ENCODE measurements around the gene CNTNAP4.

Gene CNTNAP4

DNA sequence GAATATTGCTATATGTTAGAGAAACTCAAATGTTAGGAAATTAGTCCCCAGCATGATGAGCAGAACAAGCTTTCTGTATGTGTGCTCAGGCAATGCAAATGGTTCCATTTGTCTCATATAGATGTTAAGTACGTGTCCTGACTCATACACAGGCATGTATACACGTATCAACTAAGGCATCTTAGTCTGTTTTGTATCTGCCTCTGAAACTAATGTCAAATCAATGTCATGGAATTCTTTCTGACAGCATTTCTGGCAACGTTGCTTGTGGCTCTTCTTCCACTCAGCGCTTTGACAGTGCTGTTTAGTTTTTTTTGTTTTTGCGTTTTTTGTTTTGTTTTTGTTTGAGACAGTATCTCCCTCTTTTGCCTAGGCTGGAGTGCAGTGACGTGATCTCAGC, 111.9 kb downstream of the CNTNAP4 start:
- DNase-seq: no peak

DNA sequence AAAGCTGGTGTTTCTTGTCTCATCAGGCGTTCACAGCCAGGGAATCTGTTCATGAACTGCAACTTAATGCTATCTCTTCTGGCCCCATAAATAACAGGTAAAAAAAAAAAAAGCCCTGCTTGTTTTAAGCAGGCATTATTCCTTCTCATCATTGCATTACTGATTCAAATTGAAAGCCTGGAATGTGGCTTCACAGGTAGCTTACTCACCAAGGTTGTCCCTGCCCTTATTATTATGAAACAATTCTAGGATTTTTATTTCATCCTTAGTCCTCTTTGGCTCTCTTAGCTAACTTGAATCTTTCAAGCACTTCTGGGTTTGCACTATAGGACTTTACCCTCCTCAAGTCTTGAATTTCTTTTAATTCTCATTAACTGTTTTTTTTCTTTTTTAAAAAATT, 113.3 kb downstream of the CNTNAP4 start:
- no peak for DNase-seq

DNA sequence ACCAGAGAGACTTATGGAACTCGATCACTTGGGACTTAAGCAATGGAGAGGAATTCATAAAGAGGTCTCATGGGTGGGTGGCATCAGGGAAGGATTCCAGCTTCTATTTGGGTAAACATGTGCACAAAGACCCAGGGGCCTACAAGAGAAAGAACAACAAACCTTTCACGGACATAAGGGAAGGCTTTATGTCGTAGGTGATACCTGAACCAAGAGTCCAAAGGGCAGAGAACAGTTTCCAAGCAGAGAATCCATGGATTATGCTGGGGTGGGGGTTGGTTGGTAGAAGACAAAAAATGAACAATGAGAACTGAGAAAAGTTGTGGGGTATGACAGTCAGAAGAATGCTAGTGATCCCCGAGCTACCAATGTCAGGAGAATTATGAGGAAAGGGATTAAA, 119.8 kb downstream of the CNTNAP4 start:
- DNase-seq: no peak

DNA sequence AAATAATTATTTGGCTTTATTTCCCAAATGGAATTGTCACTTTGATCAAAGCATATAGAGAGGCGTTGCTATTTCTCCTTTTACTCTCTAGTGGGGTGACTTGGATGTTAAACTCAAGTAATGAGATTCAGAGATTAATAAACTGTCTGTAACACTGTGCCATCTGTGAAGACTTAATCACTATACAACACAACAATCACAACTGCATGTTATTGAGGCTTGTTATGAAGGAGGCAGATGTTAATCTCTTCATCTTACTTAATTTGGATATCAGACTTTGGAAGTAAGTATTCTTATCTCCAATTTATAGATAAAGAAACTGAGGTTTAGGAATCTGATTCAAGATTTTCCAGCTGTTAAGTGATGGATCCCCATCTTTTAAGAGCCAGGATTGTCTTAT, 132.5 kb downstream of the CNTNAP4 start:
- DNase-seq: no peak

DNA sequence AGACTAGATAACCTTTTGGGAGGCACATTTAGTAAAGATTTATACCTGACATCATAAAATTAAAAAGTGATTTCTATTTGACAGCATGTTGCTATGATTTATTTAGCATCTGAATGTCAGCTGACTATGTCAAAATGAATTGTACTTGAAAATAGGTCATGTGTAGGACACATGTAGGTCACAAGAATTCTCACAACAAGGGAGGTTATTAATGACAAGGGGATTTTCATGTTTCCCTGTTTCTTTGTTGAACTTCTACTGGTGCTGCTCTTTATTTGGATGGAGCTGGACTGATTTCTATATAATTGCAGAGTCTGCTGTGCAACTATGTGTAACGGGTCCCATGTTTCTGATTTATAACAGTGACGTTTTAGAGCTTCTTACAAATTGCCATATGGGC, 144.4 kb downstream of the CNTNAP4 start:
- no peak for DNase-seq

DNA sequence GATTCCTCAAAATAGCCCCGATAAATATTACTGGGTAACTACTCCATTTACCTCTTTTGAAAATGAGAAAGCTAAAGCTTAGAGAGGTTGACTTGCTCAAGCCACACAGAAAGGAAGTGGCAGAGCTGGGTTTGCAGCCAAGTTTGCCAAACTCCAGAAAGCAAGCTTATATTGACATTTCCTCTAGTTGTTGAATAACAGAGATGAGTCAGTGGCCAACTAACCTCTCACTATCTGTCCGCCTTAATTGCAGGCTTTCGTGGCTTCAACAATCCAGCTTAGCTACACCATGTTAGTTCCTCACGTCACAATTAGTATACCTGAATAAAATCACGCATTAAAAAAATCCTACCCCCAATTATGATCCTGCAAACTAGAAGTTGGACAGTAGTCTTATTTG, 151.7 kb downstream of the CNTNAP4 start:
- DNase-seq: no peak

DNA sequence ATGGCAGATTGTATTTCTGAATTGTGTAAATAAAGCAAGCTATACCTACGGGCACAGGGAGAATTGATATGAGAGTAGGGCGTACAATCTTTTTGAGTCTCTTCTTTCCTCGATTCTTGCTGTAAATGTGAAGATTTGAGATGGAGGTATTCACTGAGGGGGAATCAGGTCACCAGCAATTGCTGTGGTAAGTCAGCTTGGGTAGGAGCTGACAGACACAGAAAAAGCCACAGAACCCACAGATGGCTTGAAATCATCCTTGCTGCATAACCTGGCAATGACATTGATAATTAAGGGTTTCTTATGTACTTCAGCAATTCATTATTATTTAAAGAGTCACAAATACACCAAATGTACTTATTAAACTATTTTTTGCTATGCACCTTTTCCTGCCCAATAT, 164.2 kb downstream of the CNTNAP4 start:
- no peak for DNase-seq

DNA sequence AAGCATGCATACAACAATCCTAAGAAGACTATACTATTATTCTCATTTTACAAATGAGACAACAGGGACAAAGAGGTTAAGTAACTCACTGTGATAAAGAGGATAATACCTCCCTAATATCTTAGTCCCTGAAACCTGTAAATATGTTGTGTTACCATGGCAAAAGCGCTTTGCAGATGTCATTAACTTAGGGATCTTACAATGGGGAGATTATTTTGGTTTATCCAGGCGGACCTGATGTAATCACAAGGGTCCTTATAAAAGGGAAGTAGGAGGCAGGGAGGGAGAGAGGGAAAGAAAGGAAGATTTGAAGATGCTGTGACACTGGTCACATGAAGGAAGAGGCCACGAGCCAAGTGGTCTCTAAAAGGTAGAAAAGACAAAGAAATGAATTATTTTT, 164.7 kb downstream of the CNTNAP4 start:
- DNase-seq: no peak

DNA sequence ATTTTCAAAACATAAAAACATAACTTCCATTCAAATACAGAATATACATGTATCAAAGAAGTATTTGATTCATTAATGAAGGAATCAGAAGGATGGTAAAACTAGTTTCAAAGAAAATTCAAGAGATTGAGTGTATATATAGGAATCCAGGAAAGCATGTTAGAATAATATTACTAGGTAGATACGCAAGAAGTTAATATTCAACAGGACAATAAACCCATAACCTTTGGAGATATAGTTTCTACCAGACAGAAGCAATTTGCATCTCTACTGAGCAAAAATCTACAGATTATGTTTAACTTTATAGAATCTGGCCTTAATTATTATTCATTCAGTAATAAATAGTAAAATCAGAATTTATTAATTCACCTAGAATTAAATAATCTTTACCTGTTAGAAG, 166.8 kb downstream of the CNTNAP4 start:
- no peak for DNase-seq

DNA sequence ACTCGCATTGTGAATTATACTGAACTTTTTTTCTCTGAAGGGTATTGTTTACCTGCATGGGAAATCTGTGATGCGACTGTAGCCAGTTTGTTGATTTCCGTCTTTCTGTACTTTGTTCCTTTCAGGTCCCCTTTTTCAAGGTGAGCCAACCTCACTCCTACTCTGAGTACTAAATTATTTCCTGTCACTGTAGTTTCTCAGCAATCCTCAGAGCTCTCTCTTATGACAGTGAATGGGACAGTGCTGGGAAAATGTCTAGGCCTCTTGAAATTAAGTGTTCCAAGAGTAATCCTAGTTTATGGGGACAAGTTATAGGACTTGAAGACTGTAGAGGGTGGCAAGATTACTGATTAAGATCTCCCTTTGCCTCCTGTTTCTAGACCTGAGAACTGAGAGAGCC, 167.6 kb downstream of the CNTNAP4 start:
- DNase-seq: no peak

DNA sequence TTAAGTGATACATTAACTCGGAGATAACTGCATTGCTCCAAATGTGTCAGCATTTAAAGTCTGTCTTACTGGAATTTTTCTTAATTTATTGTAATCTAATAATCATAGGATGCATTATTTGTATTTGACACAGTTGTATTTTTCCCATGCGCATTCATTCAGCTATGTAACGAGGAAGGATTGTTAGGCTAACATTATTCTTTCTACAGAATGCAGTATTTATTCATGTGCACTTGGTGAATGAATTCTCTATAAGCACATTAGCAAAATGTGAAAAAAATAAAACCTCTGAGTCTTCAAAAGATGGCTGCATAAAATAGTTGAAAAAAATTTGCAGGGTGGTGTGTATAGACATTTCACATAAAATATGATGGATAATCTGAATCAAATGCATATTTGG, 168.6 kb downstream of the CNTNAP4 start:
- DNase-seq: no peak

DNA sequence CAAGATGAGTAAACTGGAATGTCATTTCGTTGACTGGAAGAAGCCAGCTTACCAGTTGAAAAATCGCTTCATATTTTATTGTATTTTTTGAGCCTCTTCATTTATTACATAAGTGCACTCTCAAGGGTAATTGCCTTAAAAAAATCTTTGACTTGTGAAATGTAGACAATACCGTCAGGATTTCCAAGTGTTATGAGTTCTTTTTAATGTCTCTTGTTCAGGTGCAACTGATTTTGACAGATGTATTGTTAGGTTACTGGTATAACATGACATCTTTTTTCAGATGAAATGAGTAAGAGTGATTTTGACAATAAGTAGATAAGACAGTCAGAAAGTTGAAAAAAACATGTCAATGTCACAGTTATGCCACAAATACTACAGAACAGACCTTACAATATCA, 169.1 kb downstream of the CNTNAP4 start:
- no peak for DNase-seq

DNA sequence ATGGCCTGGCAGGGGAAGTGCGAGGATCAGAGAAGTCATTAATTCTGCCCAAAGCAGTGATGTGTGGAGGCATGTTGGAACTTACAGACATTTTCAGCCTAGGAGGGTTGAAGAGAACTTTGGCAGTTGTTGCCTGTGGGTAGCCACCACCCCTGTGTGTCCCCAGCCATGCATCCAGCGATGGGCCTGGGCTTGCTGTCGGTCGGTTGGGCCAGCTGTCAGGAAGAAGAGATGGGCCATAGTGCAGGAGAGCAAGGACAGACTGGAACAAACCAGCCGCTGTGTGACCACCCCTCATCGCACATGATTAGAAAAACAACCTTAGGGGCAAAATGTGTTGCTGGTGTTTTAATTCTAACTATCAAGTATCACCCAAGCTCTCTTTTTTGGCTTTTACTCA, 173.7 kb downstream of the CNTNAP4 start:
- no peak for DNase-seq

DNA sequence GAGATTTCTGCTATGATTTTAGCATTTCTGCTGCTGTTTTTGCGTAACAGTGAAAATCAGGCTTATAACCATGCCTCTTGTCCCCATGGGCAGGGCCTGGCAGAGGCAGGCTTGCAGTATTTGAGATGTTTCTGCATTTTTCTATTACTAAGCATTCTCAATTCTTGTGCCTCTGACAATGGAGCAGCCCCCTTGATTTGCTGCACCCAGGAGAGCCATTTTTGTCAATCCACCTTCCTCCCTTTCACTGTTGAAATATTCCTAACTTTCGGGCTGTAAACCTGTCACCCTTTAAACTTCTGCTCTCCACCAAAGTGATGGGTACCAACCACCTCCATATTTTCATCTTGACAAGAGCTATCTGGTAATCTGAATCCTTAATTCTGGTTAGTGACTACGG, 178.1 kb downstream of the CNTNAP4 start:
- DNase-seq: no peak

DNA sequence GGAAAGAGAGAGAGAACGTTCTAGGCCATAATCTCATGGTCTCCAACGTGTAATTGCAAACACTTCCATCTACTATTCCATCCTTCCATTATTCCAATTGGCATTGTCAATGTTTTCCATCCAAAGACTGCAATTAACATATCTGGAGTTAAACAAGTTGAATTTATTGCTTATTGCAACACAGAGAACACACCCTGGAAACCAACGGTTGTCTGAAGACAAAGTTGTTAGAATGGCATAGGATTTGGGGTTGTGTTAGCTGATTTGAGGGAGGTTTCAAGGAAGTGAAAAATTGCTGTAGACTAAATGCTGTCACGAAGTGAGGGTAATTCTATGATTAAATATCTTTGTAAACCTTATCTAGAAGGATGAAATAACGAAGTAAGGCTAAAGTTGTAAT, 178.8 kb downstream of the CNTNAP4 start:
- no peak for DNase-seq

DNA sequence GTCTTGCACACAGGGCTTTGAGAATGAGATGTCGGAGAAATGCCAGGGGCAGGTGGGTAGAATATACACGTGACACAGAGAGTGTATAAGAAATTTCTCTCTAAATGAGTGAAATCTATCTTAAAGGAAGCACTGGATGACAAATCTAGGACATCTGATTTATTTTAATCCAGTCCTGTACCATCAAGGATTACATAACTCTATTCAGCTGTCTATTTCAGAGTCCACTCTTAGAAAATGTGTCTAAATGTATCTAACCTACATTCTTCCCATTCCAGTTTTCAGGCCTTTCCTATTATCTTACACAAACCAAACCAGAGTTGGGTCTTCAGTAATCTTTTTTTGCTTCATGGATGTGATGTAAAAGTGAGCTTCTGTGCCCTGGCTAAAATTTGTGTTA, 181.9 kb downstream of the CNTNAP4 start:
- DNase-seq: no peak

DNA sequence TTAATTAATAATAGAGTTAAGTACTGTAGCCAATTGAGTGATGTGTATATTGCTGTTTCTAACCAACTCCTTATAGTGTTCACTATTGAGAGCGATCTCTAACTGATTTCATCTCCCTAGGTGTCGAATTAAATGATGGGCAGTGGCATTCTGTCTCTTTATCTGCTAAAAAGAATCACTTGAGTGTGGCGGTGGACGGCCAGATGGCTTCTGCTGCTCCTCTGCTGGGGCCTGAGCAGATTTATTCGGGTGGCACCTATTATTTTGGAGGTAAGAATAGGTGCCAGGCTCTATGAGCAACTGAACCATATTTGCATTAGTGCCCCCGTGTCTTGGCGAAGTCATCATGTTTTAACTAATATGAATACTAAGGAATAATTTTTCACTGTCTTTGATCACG, 184.6 kb downstream of the CNTNAP4 start:
- DNase-seq: no peak

DNA sequence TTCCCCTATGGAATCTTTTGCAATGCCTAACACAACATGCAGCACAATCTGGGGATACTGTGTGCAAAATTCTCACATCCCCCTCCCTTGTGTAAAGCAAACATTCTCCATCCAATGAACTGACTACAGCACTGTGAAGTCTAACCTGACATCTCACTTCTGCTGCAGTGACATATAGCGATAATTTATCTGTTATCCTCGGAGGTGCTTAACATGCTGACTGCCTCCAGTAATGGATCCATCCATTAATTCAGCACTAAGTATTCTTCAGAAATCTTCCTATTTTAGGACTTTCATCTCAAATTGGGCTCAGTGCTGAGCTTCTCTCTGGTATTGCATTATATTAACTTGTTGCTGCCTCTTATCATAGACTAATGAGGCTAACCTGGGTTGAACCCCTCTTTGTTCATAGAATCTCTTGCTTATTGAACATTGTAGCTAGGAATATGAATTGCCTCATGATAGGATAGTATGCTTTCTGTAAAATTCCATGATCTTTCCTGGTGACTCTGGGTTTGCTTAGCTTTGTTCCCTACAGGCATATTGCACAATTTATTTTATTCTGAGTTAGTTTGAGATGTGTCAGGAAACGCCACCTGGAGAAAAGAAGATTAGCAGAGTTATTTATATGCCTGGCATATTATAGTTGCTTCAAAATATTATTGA, 187.9 kb downstream of the CNTNAP4 start:
- DNase-seq: no peak

DNA sequence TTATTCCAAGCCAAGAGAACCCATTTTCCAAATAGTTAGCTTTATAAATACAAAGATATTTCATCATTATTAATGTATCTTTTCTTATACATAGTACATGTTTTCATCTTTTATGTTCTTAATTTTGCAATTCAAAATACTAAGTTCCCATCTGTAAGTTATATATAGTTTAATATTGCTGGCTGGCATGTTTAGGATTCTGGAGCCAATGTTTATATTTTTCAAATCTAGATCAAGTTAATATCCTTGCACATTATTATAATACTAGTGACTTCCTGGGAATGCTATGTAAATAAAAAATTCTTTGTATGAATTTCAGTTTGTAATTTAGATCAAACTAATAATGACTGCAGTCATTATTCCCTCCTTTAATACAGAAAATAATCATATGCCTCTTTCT, 189.7 kb downstream of the CNTNAP4 start:
- no peak for DNase-seq

DNA sequence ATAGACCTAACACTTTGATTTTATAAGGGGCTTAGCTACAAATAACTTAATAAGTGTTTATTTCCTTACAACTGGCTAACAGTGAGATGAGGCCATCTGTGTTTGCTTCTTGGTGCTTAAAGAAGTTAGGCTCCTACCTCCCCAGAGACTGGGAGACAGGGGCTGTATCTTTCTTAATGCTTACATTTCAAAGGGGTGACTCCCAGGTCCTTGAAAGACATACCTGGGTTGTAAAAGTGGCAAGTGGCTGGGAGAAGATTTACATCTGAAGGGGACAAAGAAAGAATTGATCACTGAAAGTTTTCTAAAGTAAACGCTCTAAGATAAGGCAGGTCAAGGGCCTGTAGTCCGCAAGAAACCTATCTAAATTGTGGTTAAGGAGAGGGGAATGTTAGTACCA, 196.8 kb downstream of the CNTNAP4 start:
- no peak for DNase-seq

DNA sequence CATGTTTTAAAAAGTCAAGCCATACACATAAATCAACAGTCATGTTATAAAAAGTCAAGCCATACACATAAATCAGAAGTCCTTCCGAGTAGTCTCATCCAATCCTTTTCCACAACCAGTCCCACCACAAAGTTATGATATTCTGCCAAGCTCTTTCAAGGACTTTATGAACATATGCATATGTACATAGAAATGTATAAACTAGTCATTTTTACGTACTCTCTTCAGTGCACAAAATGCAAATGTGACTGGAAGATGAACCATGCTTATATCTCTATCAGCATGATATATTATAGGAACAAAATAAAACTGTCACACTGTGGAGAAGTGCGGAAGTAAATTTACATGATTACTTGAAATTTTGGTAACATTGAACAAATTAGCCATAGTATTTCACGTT, 200.9 kb downstream of the CNTNAP4 start:
- no peak for DNase-seq

DNA sequence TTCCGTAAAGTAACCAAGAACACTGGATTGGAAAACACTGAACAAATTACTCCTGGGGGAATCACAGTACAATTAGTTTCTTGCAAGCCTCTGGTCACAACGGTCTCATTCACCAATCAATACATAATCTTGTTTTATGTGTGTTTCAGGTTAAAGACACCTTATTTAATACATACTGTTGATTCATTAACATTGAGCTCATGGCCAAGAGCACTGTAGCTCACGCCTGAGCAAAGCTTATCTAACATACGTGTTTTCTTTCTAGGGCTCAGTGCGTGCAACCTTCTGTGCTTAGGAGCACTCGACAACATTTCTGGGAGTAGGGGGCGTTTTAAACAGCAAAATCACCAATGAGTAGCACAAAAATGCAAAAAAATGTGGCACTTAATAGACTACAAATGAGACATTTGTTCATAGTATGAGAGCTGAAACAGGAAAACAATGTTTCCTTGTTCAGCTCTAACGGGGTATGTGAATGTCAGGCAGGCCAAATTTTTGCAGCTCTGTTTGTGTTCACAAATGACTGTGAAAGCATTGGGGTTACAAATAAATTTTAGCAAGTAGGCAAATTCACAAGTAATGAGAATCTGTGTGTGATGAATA, 206.2 kb downstream of the CNTNAP4 start:
- peak in 18 of 56 donors; percentile 0 to 52 (median 18) for DNase-seq

DNA sequence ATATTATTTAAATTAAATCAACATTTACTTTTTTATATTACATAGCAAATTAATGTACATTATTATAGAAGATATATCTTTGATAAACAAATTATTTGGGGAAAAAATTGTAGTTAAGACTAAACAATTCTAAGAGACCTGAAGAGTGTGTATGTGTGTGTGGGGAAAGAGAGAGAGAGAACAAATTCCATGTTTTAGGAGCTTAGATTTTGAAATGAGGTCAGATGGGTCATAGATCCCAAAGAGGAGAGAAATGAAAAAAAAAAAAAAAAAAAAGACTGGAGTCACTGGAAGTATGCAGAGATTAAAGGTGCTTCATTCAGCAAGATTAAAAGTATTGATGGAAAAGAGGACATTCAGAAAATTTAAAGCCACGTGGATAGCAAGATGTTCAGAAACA, 206.8 kb downstream of the CNTNAP4 start:
- DNase-seq: no peak

DNA sequence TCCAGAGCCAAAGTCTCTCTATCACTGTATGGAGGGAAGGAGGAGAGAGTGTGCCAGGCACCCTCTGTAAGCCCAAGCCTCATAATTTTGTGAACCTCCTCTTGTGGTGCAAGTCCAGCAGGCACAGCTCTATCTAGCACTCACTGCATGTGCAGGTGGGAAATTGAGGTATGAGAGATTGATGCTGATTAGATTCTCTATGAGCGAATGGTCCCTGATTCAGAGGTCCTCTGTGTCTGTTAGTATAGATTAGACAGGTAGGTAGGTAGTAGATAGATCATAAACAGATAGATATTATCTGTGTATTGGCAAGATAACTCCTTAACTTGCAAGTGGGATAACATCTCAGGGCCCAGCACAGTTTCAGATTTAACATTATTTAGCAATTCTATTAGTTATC, 209.5 kb downstream of the CNTNAP4 start:
- no peak for DNase-seq

Measured in nucleus accumbens (tissue), 56 donors.